HG03469 (cell line): Measurements from ENCODE around the gene CSMD2.

Experiments used
- ATAC-seq: cut with Tn5 transposase; IDR thresholded peaks from one replicate; pipeline ENCODE4 v1.9.1; 2021; ENCODE audit warnings: mild to moderate bottlenecking, moderate library complexity, moderate number of reproducible peaks; ENCODE audit not compliant: unreplicated experiment

The CSMD2 gene

DNA sequence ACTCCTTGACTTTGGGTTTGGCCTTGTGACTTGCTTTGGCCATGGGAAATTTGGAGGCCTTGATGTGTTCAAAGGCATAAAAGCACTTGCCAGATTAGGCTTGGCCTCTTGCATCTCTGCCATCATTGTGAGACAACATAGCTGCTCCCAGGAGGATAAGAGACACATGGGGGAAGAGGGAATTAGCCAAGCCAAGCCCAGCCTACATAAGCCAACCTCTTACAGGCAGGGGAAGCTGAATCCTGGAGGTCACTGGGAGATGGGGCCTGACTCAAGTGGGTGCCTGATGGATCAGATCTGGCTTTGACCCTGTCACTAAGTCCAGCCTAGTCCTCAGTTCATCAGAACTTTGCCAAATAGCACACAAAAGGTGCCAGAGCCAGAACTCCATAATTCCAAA is 338.7 kb downstream of the CSMD2 start:
- no peak for ATAC-seq

DNA sequence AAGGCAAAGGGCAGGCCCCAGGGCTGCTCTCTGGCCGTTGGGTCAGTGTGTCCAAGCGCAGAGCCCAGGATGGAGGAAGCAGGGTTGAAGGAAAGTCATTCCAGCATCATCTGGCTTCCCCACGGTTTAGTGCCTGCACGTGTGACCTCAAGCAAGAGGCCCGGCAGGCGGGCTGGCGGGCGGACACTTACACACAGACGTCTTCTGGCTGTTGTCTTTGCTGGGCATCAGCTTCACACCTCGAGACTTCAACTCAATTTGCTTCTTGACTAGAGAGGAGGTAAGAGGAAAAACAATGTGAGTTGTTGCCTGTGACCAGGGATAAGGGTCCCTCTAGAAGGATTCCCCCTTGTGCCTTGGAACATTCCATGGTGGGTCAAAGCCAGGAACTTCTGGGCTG is 339.5 kb downstream of the CSMD2 start:
- ATAC-seq, result no peak

DNA sequence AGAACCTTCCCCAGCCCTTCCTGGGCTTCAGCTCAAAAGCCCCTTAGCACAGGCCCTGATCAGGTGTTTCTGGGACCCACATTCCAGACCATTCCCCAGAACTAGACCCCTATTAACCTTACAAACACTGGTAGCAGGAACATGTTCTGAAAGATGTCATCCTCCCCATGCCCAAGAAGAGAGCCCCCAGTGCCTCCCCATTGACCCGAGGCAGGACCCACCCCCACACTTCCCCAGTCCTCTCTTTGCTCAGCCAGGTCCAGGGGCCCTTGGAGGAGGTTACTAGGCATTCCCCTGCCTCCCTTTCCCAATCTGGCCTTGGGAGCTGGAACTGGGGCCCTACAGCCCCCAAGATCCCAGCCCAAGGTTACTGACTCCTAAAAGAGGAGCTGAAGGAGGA is 340.1 kb downstream of the CSMD2 start:
- no peak for ATAC-seq

DNA sequence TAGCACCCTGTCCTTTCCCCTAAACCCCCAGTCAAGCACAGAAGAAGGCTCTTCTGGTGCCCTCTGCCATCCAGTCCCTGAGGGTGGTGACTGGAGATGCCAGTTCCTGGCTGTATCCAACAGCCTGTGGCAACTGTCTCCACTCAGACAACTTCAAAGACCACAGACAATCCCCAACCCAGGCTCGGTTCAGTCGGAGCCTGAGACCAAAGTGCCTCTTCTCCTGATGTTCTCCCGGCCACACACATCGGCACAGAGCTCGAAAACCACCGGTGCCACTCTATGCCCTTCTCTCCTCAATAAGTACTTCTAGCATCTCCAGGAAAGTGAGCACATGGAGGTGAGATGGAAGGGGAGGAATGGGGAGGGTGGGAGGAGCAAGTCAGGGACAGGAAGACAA is 340.7 kb downstream of the CSMD2 start:
- no peak for ATAC-seq

DNA sequence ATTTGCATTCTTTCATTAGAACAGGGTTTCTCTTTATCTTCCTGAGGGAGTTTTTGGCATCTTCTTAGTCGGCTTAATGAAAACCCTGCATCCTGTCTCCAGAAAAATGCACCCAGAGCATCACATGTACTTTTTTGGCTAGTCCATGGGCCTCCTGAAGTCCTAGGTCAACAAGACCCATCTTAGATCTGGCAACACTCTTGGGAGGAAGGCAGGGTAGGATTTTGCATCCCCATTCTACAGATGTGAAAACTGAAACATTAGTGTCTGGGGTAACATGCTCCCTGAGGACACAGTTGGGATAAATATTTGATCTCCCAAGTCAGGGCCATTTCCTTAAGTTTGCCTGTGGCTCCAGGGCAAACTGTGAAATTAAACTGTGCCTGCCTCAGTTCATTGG is 341.2 kb downstream of the CSMD2 start:
- ATAC-seq, result no peak

DNA sequence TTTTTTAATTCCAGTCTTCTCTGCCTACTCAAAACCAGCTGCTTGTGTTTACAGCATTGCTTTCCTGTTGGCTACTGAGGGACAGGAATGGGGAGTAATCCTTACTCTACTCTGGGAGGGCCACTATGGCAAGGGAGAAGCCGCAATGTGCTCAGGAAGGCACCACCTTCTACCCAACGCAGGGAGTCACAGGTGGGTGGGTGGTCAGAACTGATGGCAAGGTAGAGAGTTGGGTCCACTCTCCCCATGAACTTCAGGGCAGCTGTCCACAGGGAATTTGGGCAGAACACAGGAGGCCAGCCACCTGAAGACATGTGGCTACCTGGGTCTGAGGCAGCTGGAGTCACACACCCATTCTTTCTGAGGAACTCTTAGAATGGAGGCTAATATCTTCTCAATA is 341.6 kb downstream of the CSMD2 start:
- ATAC-seq, result no peak

DNA sequence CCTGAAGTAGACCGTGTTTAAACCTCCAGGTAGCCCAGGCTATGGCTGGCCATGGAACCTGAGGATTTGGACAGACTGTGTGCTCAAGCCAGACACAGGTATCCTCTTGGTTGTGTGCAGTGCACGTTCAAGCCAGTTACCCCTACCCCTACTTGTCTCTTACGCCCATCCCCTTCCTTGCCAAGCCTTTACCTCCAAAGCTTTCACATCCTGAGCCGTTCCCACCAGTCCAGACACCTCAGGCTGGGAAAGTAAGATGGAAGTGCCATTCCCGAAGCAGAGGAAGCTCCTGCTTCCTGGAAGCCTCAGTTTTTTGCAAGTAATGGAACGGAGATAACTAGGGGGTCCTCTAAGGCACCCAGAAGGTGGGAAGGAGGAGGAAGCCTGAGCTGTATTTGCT is 342.6 kb downstream of the CSMD2 start:
- no peak for ATAC-seq

DNA sequence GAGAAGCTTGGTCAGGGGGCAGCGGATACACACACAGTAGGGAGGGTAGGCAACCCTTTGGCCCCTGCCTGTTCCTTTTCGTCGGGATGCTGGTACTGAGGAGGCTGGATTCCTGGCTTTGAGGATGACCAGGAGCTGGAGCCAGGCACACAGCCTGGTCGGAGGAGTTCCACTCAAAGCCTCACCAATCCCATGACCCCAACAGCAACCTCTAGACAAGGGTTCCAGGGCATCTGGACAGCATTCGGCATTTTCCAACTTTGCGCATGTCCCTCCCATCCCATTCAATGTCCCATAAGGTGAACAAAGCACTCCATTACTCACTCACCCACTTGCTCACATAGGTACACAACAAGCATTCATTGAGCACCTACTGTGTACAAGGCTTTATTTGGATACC is 343.7 kb downstream of the CSMD2 start:
- ATAC-seq, result no peak

DNA sequence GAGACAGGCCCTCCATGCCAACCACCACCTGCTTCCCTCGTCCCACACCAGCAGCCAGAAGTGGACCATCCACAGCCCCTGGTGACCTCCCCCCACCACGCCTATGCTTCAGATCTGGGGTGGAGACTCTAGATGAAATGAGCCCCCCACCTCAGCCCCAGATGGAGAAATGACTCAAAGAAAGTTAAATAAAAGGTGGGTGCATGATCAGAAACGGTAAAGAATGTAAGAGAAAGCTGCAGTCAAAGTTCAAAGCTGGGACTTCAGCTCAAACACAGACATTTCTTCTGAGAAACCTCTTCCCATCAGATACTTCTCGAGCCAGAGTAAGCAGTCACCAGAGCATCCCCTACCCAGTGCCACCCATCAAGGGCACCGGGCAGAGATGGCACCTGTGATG is 344.2 kb downstream of the CSMD2 start:
- ATAC-seq, result no peak

DNA sequence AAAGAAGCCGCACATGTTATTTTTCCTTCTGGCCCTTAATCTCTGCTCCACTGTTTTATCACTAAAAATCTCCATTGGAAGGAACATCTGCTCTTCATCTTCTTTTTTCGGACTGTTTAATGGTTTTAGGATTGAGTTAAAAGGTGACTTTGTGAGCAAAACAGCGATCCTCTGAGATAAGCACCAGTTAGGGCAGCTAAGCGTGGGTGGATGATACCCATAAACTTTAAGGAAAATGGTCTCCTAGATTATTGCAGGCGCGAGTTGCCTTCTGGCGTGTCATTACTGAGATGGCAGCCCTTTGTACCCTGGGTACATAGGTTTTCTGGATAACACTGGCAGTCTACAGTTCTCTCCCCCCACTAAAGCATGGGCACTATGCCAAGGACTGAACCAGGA is 345.1 kb downstream of the CSMD2 start:
- no peak for ATAC-seq

DNA sequence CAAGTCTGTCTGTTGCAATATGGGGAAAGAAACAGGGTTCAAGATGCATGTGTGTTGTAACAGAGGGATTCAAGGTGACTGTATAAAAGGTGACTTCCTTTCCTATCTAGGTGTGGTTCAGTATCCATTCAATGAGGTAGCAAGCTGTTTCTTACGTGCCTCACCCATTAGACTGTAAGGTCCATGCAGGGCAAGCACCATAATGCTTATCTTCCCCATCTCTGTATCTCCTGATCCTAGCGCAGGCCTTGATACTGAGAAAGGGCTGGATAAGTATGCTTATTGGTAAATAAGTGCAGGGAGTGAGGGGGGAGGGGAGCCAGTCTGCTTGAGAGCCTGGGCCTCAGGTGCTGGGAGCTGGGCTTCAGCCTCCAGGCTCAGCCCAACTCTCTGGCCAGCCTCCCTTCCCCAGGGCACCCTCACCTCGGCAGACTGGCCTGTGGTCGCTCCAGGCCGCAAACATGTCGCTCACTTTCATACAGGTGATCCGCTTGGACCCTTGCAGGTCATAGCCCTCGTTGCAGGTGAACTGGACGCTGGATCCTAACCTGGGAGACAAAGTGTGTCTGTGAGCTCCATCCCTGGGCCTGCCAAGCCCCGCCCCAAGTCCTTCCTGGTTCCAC is 345.6 kb downstream of the CSMD2 start:
- no peak for ATAC-seq

DNA sequence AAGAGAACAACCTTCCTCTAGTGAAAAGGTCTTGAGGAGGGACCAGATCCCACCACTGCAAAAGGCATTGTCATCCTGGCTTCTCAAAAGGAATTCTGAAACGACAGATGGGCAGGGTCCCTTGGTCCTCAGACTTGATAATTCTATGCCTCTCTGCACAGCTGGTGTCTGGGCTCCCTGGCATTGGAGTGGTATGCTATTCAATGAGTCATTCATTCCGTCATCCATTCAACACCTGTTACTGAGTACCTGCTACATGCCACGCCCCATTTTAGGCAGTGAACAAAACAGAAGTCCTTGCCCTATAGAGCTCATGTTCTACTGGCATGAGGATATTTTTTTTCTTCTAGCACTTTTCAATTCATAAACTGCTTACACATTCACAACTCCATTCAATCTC is 347.0 kb downstream of the CSMD2 start:
- ATAC-seq, result no peak

DNA sequence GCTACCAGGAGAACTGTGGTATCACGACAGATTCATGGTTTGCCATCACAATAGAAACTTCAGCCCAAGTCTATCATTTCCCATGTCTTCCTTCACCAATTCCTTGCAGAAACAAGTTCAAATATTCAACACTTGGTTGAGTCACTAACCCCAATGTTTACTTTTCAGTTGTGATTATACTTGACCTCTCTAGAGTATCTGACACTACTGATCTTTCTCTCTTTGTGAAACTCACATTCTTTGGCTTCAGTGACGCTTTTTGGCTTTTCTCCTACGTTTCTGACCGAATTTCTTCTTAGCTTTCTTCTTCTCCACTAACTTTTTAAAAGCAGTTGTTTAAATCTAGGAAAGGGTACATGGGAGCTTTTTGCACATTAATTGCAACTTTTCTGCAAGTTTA is 350.0 kb downstream of the CSMD2 start:
- no peak for ATAC-seq

DNA sequence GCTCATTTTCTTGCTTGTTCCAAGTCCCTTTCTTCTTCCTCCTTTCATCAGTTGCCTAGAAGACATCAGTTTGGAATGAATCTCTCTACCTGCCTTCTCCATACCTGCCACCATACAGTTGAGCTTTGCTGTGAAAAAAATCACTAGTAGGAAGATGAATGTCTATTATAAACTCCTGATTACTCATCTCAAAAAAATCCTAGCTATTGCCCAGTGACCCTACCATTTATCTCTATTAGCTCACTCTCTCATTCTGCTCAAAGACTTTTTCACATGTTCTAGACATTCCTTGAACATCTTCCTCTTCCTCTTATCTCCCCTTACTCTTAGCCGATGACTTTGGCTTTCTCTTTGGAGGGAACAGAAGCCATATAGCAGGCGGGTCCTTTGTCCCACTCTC is 350.9 kb downstream of the CSMD2 start:
- no peak for ATAC-seq

DNA sequence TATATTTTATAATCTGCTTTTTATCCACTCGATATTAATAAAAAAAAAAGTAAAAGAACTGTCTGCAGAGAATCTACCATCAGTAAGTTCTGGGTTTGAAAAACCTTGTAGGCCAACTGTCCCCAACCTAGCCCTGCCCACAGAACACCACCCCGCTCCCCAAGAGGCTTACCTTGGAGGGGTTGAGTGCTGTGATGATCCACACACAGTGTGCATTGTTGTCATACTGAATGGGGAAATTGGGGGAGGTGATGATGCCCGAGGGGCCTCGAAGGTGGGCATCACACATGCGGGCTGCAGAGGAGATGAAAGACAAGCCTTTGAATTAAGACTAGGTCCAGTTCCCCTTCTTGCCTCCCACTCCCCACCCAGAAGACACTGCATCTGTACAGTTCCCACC is 354.5 kb downstream of the CSMD2 start:
- no peak for ATAC-seq

DNA sequence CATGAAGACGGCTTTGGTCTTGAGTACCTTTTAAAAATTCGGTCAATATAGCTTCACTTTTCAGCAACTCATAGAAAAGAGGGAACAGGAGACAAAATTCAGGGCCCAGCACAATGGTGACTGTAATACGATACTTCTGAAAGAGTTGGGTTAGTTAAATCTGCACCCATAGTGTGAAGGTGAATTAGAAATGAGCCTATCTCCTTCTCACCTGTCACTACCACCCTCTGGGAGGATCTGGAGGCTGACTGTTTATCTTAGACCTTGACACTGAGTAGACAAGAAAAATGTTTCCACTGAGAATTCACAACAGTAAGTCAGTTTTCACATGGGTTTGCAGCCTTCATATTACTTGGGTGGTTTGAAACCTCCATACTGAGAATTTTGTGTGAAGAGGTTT is 359.0 kb downstream of the CSMD2 start:
- no peak for ATAC-seq

DNA sequence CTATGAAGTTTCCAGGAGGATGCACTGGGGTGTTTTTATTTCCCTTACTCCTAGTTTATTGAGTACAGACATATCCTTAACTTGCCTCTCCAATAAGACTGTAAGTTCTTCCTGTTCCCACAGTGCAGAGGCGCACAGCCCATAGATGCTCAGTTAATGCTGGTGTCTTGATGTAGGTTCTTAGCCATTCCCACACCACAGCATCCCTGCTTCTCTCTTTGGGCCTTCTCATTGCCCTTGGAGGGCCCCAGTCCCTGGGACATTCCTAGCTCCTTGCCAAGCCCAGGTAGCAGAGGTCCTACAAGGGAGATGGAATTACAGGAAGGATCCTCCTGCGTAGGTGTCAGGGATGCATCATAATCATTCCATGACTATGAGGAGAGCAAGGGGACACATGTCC is 362.8 kb downstream of the CSMD2 start:
- no peak for ATAC-seq

DNA sequence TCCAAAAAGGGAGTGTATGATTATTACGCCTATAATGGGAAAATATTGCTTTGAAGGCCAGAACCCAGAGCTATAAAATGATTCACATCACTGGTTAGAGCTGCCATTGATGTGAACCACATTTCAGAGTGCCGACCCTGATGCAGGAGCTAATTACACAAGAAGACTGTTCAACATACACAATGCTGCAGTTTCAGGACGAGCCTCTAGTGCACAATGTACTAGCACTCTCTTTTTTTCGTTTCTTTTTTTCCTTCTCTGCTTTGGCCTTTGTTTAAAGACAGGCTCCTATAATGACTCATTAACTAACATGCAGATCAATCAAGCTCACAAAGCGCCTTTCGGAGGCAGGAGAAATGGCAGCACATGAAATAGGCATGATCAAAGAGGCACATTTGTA is 367.2 kb downstream of the CSMD2 start:
- no peak for ATAC-seq

DNA sequence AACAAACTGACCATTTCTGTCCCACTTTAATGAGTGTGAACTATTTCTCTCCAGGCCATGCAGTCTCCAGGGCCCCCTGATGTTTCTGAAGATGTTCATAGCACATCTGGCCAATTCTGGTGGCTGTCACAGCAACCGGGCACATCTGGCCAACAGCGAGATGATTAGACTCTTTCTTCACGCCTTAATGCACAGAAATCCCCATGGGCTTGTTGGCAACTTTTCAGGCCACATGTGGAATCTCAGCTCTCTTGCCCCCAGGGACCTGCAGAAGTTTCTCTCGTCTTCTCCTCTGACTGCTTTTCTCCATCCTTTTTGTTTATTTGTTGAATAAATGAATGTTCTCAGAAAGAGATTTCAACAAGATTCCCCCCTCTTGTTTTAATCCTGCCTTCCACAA is 372.4 kb downstream of the CSMD2 start:
- no peak for ATAC-seq

DNA sequence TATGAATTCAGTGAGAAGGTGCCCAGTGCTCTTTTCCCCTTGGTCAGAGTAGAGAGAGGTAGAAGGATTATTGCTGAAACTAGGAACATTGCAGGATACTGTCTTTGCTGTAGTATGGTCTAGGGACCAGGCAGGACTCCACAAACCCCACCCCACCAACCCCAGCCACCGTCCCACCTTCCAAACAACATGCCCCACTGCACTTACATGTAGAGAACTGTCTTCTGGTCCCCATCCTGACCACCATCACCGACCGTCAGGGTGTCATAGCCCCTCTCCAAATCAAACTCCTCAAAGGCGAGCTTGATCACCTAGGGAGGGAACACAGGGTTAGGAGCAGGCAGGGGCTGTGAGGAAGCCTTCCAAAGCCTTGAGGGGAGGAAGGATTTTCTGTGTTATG is 372.8 kb downstream of the CSMD2 start:
- no peak for ATAC-seq

DNA sequence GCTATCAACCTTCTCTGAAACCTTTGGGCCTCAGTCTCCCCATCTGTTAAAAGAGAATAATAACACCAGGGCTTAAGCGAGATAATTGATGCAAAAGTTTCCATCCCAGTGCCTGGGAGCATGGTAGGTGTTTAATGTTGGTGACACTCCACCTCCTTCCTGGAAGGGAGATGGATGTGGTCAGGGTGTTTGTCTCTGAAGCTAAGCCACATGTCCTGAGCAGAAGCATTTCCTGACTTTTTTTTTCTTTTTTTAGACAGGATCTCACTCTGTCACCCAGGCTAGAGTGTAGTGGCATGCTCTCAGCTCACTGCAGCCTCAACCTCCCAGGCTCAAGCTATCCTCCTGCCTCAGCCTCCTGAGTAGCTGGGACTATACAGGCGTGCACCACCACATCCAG is 373.8 kb downstream of the CSMD2 start:
- ATAC-seq, result no peak

DNA sequence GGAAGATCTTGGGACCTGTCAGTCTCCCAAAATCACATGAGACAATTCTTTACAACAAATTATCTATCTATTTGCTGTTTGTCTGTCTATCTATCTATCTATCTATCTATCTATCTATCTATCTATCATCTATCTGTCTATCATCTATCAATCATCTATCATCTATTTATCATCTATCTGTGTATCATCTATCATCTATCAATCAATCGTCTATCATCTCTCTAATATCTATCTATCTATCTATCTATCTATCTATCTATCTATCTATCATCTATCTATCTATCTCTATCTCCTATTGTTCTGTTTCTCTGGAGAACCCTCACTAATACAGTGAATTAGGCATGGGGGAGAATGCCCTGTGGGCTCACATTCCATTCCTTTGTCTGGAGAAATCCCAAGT is 374.5 kb downstream of the CSMD2 start:
- ATAC-seq, result no peak

DNA sequence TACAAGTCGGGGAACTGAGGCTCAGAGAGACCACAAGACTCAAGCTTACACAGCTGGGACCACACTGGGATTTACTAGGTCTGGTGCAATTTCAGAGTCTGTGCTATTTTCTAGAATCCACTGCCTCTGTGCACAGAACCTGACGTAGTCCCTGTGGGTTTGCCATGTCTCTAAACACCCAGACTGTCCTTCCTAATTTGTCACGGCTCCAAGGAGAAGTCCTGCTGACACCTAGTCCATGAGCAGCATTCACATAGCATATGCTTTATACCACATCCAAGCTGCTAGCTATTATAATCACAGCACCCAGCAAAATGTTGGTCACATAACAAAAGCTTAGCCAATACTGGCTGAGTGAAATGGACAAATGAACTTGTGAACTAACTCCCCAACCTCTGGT is 380.2 kb downstream of the CSMD2 start:
- ATAC-seq, result no peak

DNA sequence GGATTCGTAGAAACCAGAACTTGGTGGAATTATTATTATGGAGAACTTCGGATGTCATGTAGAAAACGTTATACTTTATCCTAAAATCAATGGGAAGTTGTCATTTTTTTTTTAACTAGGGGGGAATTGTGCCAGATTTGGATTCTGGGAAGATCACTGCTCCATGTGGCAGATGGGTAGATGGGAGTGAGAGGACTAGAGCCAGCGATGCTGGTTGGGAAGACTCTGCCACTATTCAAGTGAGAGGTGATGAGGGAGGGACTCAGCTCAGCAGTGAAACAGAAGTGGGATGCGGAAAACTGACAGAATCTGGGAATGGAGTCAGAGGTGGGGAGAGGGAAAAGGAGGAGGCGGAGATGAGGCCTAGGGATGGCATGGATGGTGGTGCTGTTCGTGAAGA is 382.3 kb downstream of the CSMD2 start:
- ATAC-seq, result no peak
